GM23248 (cell line): ENCODE results near the gene GDPD3.

Experiments used
- EZH2 ChIP-seq: fragments of 200-600 bp; sonication (generic); IDR thresholded peaks from 2 replicates; pipeline ENCODE4 v1.6.1; 2018; ENCODE audit warnings: antibody characterized with exemption, mild to moderate bottlenecking; ENCODE audit not compliant: insufficient read depth, poor library complexity, severe bottlenecking
- EZH2phosphoT487 ChIP-seq: fragments of 200-600 bp; sonication (generic); IDR thresholded peaks from 2 replicates; pipeline ENCODE4 v1.6.1; 2018; ENCODE audit warnings: antibody characterized with exemption, moderate library complexity, mild to moderate bottlenecking, low read depth; ENCODE audit not compliant: insufficient read depth

DNA sequence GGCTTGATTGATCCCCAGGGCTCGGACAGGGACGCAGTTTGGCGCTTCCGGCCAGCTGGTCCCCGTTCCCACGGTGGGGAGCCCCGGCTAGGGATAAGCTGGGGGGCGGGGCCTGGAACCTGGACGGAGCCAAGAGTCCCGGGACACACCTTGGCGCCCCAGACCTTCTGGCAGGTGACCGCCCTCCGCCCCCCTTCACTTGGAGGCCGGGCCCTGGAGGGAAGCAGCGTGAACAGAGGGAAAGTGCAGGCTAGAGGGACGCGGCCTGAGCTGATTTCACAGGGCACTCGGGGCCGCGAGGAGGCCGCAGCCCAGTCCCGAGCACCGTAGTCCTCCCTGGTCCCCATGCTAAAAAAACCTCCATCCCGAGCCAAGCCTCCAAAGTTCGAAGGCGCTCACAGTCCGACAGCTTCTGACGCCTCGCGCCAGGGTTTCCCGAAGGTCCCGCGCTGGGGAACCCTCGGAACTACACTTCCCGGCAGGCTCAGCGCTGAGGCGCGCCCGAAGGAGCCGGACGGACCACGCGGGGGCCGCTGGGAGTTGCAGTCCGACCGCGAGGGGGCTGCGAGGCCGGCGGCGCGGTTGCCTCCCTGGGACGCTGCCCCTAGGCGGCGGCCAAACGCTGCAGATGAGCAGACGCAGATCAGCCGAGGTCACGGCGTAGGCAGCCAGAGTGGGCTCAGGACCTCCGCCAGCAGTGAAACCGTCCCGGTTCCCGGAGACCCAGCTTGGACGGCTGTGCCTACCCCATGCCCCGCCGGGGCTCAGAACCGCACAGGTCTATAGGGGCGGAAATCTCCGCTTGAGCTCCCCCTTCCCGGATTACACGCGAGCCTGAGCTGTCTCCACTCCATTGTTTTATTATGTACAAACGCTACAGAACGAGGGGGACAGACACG, 21.6 kb downstream of the GDPD3 start, which contains the start of gene TBX6:
- no peak for TF ChIP-seq EZH2
- TF ChIP-seq EZH2phosphoT487: no peak
